Stimulated activated naive CD8-positive, alpha-beta T cell treated with anti-CD3 and anti-CD28 coated beads, Interleukin-15, Interleukin-2, amounts not matched to agents 100 U/mL and 50 U/mL, for 24 hours (primary cell): ENCODE results near the gene LRP5.
"Not testable (repeated sequence)": the region's sequence is repeated elsewhere in the genome, so short reads cannot be mapped to it uniquely, and the experiment has no call there.

Experiments used
- ATAC-seq: fragments of 150-1000 bp; cut with Tn5 transposase; one replicate; pipeline ENCODE4 v1.10.0; 2021
- DNase-seq: peaks from one replicate; pipeline ENCODE4 v3.0.0; 2021

The LRP5 gene

GRCh38 chr11:68469642-68470041 is 157.3 kb downstream of the LRP5 start:
- DNase-seq (no peak), ATAC-seq (no peak)

DNA sequence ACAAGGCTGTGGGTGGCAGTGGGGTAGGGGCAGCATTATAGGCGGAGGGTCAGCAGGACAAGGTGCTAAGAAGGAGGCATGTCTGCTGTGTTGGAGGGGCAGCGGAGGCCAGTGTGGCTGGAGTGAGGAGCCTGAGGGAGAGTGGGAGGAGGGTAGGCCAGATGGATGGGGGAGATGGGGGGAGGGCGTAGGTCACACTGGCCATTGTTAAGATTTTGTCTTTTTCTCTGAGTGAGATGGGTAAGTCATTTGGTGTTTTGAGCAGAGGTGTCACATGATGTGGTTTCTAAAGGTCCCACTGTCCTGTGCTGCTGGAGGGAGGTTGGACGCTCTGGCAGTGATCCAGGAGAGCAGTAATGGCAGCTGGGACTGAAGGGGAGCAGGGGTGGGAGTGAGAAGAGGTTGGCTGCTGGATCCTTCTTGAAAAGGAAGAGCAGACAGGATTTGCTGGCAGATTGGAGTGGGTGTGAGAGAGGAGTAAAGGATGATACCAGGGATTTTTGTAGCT is 158.0 kb downstream of the LRP5 start:
- ATAC-seq, result no peak
- no peak for DNase-seq

DNA sequence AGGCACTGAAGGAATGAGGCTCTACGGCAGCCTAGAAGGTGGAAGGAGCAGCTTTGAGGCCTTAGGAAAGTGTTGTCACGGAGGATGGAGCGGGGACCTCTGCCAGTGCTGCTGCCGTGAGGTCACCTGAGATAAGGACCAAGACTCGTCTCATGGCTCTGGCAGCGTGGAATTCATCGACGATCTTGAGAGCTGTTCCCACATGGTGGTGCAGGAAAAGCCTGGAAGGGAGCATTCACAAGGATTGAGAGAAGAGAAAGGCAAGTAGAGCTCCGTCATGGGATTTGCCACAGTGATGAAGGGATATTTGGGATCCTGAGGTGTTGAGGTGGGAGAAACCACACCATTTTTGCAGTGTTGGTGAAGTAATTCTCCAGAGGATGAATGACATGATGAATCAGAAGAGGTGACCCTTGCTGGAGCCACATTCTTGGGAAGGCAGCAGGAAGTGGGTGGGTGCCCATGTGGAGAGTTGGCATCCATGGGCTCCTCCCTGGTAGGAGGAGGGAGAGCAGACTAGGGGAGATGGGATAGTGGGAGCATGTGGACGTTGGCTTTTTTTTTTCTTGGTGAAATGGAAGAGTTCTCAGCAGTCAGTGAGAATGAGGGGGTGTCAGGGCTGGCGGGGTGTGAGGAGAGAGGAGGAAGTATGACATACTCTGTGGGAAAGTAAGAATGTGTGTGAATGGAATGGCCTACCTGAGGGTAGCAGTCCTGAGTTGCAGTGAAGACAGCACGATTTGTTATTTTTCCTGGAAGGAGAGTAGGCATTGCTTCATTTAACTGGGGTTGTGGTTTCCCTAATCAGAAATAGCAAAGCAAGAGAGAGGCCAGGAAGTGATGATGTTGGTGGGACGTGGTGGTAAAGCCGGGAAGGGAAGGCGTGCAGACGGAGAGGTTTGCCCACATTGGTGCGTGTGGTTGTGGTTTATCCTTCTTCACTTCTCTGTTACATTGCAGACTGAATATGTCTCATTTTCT is 159.3 kb downstream of the LRP5 start:
- ATAC-seq (peak; percentile 79), DNase-seq (peak; percentile 66)

DNA sequence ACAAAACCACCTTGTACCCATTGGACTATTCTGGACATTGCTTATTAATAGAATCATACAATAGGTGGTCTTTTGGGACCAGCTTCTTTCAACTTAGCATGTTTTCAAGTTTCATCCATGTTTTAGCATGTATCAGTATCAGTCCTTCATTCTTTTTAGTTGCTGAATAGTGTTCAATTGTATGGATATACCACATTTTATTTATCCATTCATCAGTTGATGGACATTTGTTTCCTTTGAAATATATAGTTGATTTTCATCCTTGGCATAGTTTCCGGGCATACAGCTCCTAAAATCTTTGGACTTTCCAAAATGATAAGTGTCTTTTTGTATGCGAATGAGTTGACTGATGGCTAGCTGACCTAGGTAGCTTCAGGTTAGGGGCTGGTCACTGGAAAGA is 160.4 kb downstream of the LRP5 start:
- DNase-seq, result no peak

DNA sequence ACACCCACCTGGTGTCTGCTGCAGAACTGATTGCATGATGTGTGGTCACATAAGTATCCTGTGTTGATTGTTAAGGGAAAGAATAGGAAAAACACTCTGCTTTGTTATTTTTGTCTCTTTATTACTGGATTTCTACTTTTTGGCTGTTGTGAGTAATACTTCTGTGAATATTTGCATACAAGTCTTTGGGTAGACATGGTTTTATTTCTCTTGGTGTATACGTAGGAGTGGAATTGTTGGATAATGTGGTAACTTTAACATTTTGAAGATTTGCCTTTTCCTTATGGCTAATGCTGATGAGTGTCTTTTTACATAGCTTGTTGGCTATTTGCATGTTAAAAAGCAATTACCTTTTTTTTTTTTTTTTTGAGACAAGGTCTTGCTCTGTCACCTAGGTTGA is 161.3 kb downstream of the LRP5 start:
- DNase-seq, result no peak
- ATAC-seq, result no peak

More for the DNA sequence above, 160.4 kb downstream of the LRP5 start:
- ATAC-seq, result no peak

GRCh38 chr11:68475626-68476025 is 163.2 kb downstream of the LRP5 start:
- ATAC-seq, result not testable (repeated sequence)

GRCh38 chr11:68479390-68479789 is 167.0 kb downstream of the LRP5 start:
- ATAC-seq (no peak), DNase-seq (no peak)

More at GRCh38 chr11:68475626-68476025, 163.2 kb downstream of the LRP5 start:
- not testable (repeated sequence) for DNase-seq

- ATAC-seq, result no peak
These were observed 167.8 kb downstream of the LRP5 start for GRCh38 chr11:68480193-68480592.

GRCh38 chr11:68480852-68481510 is 168.6 kb downstream of the LRP5 start:
- ATAC-seq (no peak), DNase-seq (no peak)

More at GRCh38 chr11:68480193-68480592, 167.8 kb downstream of the LRP5 start:
- no peak for DNase-seq

DNA sequence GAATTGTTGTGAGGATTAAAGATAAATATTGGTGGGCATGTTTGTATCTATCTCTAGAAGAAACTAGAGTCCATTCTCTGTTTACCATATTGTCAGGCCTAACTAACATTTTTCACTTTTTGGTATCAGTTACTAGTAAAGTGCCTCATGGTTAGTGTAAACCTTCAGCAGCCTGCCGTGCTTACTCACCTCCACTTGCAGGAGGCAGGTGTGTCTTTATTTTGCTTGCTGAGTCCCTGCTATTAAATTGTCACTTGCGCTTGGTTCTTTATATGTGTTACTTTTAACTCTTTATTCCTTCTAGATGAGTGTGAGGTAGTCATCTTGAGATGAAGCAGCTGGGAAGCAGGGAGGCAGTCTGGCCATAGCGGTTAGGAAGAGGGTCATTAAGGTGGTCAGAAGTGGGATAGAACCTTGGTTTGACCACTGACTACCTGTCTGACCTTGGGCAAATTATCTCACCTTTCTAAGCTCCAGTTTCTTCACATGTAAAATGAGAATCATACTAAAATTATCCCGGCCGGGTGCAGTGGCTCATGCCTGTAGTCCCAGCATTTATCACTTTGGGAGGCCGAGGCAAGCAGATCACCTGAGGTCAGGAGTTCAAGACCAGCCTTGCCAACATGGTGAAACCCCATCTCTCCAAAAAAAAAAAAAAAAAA is 169.3 kb downstream of the LRP5 start:
- ATAC-seq, result no peak
- DNase-seq, result no peak

DNA sequence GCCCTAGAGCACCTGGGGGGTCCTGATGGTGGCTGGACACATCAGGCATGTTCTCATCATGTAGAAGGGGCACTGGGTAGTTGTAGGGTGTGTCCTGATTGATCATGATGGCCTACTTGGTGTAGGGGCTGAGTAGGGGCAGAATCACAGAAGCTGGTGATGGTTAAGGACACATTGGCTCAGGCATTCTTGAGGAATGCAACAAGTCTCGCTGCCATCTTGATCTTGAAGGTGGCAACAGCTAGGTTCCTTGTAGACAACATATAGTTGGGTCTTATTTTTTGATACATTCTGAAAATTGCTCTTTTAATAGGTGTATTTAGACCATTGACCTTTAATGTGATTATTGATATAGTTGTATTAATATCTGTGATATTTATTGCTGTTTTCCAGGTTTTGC is 176.2 kb downstream of the LRP5 start:
- ATAC-seq (no peak), DNase-seq (no peak)

DNA sequence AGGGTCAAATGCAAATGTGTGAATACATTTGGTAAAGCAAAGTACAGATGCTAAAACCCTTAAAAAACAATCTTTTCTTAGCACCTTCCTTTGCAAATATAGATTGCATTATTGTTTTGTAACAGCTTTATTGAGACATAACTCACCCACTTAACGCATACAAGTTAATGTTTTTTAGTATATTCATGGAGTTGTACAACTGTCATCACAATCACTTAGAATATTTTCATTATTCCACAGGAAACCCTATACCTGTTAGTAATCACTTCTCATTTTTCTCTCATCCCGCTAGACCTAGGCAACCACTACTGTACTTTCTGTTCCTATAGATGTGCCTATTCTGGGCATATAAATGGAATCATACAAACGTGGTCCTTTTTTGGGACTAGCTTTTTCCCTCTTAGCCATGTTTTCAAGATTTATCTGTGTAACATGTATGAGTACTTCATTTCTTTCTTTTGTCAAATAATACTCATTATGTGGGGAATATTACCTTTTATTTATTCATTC is 182.9 kb downstream of the LRP5 start:
- DNase-seq (no peak), ATAC-seq (no peak)

- ATAC-seq (no peak), DNase-seq (no peak)
These were observed 183.5 kb downstream of the LRP5 start for GRCh38 chr11:68495872-68496271.

- ATAC-seq (no peak), DNase-seq (no peak)
These were observed 185.4 kb downstream of the LRP5 start for GRCh38 chr11:68497761-68498160.

GRCh38 chr11:68498321-68498720 is 185.9 kb downstream of the LRP5 start:
- ATAC-seq (no peak), DNase-seq (no peak)
